Measurements from ENCODE around the gene IGSF9. TPM values are rescaled to one million over a fixed set of nuclear protein-coding genes. Genes with fewer than 3 reads are reported as not detected.

The IGSF9 gene
- polyA plus RNA-seq, 1 donor from 2014 or later = 11.8 TPM

DNA sequence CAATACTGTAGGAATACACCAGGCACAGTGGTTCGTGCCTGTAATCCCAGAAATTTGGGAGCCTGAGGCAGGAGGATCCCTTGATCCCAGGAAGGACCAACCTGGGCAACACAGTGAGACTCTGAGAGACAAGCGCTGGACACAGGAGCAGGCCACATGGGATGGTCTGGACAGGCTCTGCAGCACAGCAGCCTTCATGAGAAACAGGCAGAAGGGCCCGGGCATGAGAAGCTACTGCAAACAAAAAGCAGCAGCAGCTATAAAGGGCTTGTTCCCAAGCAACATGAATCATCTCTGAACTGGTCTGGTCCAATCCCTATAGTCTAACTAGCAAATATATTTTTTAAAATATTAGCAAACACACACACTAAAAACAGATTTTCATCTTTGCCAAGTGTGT lies 44.2 kb upstream of the IGSF9 start:
- H3F3A ChIP-seq (ENCODE audit: insufficient read depth, low read length, poor library complexity, severe bottlenecking) = no peaks in the 10 kb centered on the region
- TF ChIP-seq EP300 (conservative IDR thresholded peaks at IDR 0.05; ENCODE audit: poor library complexity, severe bottlenecking) = no peak
- no peak for TF ChIP-seq SMC3 (conservative IDR thresholded peaks at IDR 0.05; ENCODE audit: poor library complexity)
- no peak for TF ChIP-seq MXI1 (conservative IDR thresholded peaks at IDR 0.05; ENCODE audit: poor library complexity, severe bottlenecking)
- TF ChIP-seq EZH2 (IDR thresholded peaks at IDR 0.05; ENCODE audit: borderline replicate concordance, insufficient read depth, low read length, poor library complexity, severe bottlenecking) = no peak
- no peak for TF ChIP-seq REST (IDR thresholded peaks at IDR 0.05; ENCODE audit: borderline replicate concordance)
- no peak for TF ChIP-seq TAF1 (IDR thresholded peaks at IDR 0.05; ENCODE audit: low read depth)
- no peak for TF ChIP-seq POLR2AphosphoS5 (IDR thresholded peaks at IDR 0.05)
- no peak for TF ChIP-seq CTCF (IDR thresholded peaks at IDR 0.05; ENCODE audit: poor library complexity, severe bottlenecking)
- TF ChIP-seq RAD21 (conservative IDR thresholded peaks at IDR 0.05) = no peak
- no peak overlapping the region for H3K4me3 ChIP-seq (ENCODE audit: low read length)
- no peaks in the 10 kb centered on the region for H3K36me3 ChIP-seq (ENCODE audit: insufficient read depth, low read length)
- no peaks in the 10 kb centered on the region for H3K9me3 ChIP-seq (ENCODE audit: low read length)
- no peaks in the 10 kb centered on the region for H3K9me2 ChIP-seq (ENCODE audit: insufficient read depth, low read length)
- no peak overlapping the region for H3K9ac ChIP-seq (ENCODE audit: low read length)
- no peak overlapping the region for H3K27ac ChIP-seq (ENCODE audit: low read length)
- no peaks in the 10 kb centered on the region for H4K20me1 ChIP-seq (ENCODE audit: insufficient read depth)
- H3K4me2 ChIP-seq (ENCODE audit: low read length) = no peak overlapping the region
- no peaks in the 10 kb centered on the region for H3K27me3 ChIP-seq (ENCODE audit: insufficient read depth, low read depth, low read length)
- H2AFZ ChIP-seq (ENCODE audit: low read depth, low read length) = no peak overlapping the region
- no peaks in the 10 kb centered on the region for H3K79me2 ChIP-seq (replicated peaks; ENCODE audit: insufficient read depth, low read length)

DNA sequence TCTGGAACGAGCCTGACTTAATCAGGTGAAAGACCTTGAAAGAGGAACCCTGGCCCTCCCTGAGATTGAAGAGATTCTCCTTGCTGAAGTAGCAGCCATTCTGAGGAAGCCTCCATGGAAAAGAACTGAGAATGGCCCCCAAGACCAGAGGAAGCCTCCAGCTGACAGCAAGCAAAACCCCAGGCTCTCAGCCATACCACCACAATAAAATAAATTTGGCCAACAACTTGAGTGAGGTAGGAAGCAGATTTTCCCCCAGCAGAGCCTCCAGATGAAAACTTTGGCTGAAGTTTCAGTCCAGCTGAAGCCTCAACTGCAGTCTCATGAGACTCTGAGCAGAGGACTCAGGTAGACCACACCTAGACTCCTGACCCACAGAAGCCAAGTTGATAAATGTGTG lies 42.6 kb upstream of the IGSF9 start:
- H3K79me2 ChIP-seq (replicated peaks; ENCODE audit: insufficient read depth, low read length) = no peaks in the 10 kb centered on the region
- H3K36me3 ChIP-seq (ENCODE audit: insufficient read depth, low read length) = no peaks in the 10 kb centered on the region
- H3K27me3 ChIP-seq (ENCODE audit: insufficient read depth, low read depth, low read length) = no peaks in the 10 kb centered on the region
- no peak overlapping the region for H3K9ac ChIP-seq (ENCODE audit: low read length)
- no peak overlapping the region for H3K4me3 ChIP-seq (ENCODE audit: low read length)
- no peak for TF ChIP-seq EP300 (conservative IDR thresholded peaks at IDR 0.05; ENCODE audit: poor library complexity, severe bottlenecking)
- no peaks in the 10 kb centered on the region for H3K9me3 ChIP-seq (ENCODE audit: low read length)
- no peaks in the 10 kb centered on the region for H4K20me1 ChIP-seq (ENCODE audit: insufficient read depth)
- H3K27ac ChIP-seq (ENCODE audit: low read length) = no peak overlapping the region
- H2AFZ ChIP-seq (ENCODE audit: low read depth, low read length) = no peak overlapping the region
- no peaks in the 10 kb centered on the region for H3K9me2 ChIP-seq (ENCODE audit: insufficient read depth, low read length)
- H3F3A ChIP-seq (ENCODE audit: insufficient read depth, low read length, poor library complexity, severe bottlenecking) = no peaks in the 10 kb centered on the region
- no peak overlapping the region for H3K4me2 ChIP-seq (ENCODE audit: low read length)

GRCh38 chr1:159987186-159987585 lies 41.8 kb upstream of the IGSF9 start:
- Histone ChIP-seq H3K27me3 (ENCODE audit: insufficient read depth, low read depth, low read length) (no peaks in the 10 kb centered on the region), H3K79me2 (replicated peaks; ENCODE audit: insufficient read depth, low read length) (no peaks in the 10 kb centered on the region), H3F3A (ENCODE audit: insufficient read depth, low read length, poor library complexity, severe bottlenecking) (no peaks in the 10 kb centered on the region), H3K4me3 (ENCODE audit: low read length) (no peak overlapping the region), H3K4me2 (ENCODE audit: low read length) (no peak overlapping the region), H3K9me3 (ENCODE audit: low read length) (no peaks in the 10 kb centered on the region), H2AFZ (ENCODE audit: low read depth, low read length) (no peak overlapping the region), H4K20me1 (ENCODE audit: insufficient read depth) (no peaks in the 10 kb centered on the region), H3K27ac (ENCODE audit: low read length) (no peak overlapping the region), H3K9ac (ENCODE audit: low read length) (no peak overlapping the region), H3K9me2 (ENCODE audit: insufficient read depth, low read length) (no peaks in the 10 kb centered on the region), H3K36me3 (ENCODE audit: insufficient read depth, low read length) (no peaks in the 10 kb centered on the region)
- no peak for TF ChIP-seq EP300 (conservative IDR thresholded peaks at IDR 0.05; ENCODE audit: poor library complexity, severe bottlenecking)
- no peak for TF ChIP-seq REST (IDR thresholded peaks at IDR 0.05; ENCODE audit: borderline replicate concordance)
- no peak for TF ChIP-seq TAF1 (IDR thresholded peaks at IDR 0.05; ENCODE audit: low read depth)
- TF ChIP-seq RAD21 (conservative IDR thresholded peaks at IDR 0.05) = no peak
- TF ChIP-seq MXI1 (conservative IDR thresholded peaks at IDR 0.05; ENCODE audit: poor library complexity, severe bottlenecking) = no peak
- TF ChIP-seq EZH2 (IDR thresholded peaks at IDR 0.05; ENCODE audit: borderline replicate concordance, insufficient read depth, low read length, poor library complexity, severe bottlenecking) = no peak
- TF ChIP-seq SMC3 (conservative IDR thresholded peaks at IDR 0.05; ENCODE audit: poor library complexity) = no peak
- TF ChIP-seq POLR2AphosphoS5 (IDR thresholded peaks at IDR 0.05) = no peak
- TF ChIP-seq CTCF (IDR thresholded peaks at IDR 0.05; ENCODE audit: poor library complexity, severe bottlenecking) = no peak

Measured in neural cell (in vitro differentiated cells).